IPS-NIHi7 (cell line): ENCODE data around the gene CCSER1.

ENCODE experiments used
- DNase-seq: peaks from one replicate; pipeline ENCODE4 v3.0.0; 2012; ENCODE audit warnings: mixed read lengths; ENCODE audit errors: extremely low spot score

Gene CCSER1

DNA sequence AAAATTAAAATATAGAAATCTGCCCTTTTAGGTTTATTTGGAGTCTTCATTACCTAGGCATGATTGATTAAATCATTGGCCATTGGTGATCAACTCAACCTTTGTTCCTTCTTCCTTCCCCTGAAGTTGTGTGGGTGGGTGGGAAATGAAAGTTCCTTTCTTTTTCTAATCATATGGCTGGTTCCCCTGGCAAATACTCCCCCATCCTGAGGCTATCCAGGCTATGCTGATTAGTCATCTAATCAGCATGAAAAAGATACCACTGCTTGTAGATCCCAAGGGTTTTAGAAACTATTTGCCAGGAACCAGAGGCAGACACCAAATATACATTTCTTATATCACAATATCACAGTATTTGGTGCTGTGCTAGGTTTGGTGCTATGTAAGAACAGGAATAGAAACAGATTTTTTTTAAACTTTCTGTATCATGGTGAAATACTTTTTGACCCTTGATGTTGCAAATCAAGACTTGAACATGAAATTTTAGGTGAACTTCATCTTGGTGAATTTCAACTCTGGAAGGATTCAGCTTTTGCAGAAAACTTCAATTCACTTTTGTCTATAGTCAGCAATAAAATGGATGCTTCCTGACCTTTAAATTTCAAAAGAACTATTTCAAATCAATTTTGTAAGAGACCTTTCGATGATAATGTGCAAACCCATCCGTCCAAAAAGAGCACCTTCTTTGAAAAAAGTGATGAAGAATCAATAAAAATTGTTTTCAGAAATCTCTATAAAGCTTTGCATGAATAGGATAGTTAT lies 71.1 kb downstream of the CCSER1 start:
- peak; percentile 55 for DNase-seq

DNA sequence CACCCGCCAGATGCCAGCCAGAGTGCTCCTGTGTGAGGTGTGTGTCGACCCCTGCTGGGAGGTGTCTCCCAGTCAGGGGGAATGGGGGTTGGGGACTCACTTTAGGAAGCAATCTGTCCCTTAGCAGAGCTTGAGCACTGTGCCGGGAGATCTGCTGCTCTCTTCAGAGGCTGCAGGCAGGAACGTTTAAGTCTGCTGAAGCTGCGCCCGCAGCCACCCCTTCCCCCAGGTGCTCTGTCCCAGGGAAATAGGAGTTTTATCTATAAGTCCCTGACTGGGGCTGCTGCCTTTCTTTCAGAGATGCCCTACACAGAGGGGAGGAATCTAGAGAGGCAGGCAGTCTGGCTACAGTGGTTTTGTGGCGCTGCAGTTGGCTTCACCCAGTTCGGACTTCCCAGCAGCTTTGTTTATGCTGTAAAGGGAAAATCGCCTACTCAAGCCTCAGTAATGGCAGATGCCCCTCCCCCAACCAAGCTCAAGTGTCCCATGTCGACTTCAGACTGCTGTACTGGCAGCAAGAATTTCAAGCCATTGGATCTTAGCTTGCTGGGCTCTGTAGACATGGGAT lies 80.8 kb downstream of the CCSER1 start:
- DNase-seq = no peak

- DNase-seq = no peak
These were observed 82.7 kb downstream of the CCSER1 start for GRCh38 chr4:90209922-90210321.

GRCh38 chr4:90211174-90211573 lies 84.0 kb downstream of the CCSER1 start:
- DNase-seq = no peak

GRCh38 chr4:90215286-90215685 lies 88.1 kb downstream of the CCSER1 start:
- no peak for DNase-seq

- DNase-seq = no peak
These were observed 92.6 kb downstream of the CCSER1 start for GRCh38 chr4:90219822-90220221.

DNA sequence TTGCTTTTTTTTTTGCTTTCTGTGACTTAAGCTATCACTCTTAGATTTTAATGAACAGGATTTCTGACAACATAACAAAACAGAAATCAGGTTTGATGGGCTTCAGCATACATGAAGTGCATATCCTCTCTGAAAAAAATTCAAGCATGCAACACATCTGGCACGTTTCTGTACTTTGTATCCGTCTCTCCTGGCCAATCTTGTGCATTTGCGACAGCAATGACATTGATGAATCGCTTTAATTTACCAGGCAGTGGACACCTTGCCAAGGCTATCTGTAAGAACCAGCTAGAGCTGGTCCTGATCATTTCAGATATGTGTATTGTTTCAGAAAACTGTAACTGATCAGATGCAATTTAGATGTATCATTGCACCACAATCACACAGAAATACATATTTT lies 93.3 kb downstream of the CCSER1 start:
- DNase-seq = no peak

DNA sequence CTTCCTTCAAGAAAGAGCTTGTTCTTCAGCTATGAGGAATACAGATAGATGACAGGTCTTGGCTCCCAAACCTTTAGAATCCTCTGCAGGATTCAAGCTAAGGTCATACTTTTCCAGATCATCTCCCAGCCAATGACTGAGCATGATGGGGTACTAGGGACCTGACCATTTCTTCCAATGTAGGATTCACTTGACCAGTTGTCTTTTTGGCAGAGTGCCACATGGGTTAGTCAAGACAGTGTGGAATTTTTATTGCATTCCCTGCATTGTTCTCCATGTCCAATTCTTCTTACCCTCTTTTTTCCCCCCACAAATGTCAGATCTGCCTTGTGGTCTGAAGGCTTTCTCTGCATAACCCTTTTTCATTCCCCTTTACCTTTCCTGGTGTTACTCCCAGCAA lies 99.5 kb downstream of the CCSER1 start:
- no peak for DNase-seq

DNA sequence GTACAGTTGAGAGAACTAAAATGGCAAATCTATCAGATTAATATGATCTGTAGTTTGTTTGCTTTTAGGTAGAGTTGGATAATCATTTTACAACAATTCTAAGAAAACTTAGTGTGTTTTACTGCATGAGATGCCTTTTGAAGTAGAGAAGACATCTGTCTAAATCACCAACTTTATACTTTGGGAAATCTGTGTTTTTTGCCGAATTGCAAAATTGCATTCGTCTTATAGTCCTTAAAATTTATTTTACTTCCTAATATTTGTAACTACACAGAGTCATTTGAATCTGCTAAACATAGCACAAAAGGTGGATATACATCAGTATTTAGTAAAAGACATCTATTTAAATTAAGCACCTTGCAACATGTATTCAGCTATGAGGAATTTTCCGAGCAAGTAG lies 100.0 kb downstream of the CCSER1 start:
- DNase-seq = no peak

DNA sequence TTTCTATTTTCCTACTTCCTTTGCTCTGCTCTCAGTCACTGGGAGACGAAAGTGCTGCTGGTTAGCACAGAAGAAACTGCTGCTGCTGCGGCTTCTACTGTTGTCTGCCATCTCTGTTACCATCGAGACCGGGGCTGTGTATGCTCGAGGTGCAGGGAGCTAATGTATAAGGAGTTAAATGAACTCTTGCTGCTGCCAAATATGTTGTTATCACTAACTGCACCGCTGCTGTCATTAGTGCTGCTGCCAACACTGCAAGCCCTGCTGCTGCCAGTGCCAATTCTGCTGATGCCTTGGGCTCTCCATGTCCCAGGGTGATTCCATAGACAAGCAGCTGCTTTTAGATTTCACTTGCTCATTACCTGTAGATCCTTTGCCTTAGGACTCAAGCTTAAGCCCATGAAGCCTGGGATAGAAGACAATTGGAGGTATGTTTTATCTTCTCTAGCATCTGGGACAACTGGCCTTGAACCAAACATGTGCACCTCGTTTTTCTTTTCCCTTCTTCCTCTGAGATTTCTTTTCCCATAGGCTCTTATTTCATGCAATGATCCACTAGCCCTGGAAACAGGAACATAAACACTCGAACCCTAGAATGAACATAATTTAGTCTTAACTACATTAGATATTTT lies 107.8 kb downstream of the CCSER1 start:
- no peak for DNase-seq

DNA sequence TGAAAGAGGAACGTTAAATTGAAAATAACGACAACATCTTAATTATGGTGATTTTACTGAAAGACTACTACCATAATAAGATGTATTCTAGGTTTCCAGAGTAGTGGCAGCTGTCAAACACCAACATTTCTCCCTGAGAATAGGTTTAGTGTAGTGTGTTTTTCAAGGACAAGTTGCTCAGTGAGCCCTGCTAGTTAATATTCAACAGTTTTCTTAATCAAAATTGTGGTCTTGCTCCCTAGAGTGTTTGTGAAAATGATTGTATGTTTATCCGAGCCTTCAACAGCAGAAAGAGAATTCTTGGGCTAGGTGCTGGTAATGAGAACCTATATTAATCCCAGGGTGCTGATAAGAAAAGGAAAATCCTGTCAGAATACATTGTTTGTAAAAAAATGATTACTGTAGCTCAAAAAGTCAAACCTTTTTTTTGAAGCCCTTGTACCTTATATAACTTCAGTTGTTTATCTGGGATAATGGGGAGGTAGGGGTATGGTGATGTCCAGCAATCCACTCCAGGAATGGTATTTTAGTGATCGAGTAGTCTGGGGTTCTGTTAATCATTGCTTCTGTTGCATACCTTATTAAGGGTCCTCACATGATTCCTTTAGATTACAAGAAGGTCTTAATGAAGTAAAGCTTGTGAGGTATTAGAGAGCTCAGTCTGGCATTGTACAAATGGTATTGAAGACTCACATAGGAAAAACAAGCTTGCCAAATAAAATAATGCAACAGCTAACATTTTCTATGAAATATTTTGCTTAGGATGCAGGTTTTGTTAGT lies 110.7 kb downstream of the CCSER1 start:
- no peak for DNase-seq

GRCh38 chr4:90240333-90240732 lies 113.1 kb downstream of the CCSER1 start:
- peak; percentile 30 for DNase-seq

DNA sequence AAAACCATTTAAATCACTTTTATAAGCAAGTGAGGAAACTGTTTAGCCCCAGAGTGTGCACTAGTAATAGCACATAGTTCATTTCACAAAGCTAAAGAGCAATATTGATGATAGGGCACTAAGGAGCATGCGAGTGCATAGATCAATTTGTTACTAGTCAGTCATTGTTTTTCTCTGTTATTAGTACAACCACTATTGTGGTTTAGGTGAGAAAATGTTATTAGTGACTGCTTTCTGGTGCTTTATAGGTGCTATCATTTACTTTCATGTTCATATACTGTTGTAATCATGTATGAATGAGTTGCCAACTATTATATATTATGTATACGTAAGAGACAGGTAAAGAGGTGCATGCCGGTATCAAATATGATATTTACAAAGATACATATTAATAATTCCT lies 113.8 kb downstream of the CCSER1 start:
- no peak for DNase-seq

- no peak for DNase-seq
These were observed 118.6 kb downstream of the CCSER1 start for GRCh38 chr4:90245837-90246236.

- no peak for DNase-seq
These were observed 119.6 kb downstream of the CCSER1 start for GRCh38 chr4:90246816-90247215.

- DNase-seq = no peak
These were observed 127.2 kb downstream of the CCSER1 start for GRCh38 chr4:90254357-90254756.

DNA sequence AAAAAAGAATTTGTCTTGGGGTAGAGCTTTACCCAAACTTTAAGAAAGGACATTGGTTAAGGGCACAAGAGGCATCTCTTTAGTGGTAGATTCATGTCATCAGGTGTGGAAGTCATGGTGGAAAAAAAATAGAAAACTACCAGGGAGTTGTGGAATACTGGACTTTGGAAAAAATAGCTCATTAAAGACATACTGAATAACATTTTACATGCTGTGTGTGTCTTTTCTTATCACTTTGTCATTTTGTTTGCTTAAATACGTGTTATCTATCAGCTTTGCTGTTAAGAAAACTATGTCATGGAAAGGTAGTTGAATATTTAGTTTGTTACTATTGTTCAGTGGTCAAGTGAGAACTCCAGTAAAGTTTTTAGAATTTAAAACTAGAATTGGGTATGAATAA lies 147.0 kb downstream of the CCSER1 start:
- DNase-seq = no peak

DNA sequence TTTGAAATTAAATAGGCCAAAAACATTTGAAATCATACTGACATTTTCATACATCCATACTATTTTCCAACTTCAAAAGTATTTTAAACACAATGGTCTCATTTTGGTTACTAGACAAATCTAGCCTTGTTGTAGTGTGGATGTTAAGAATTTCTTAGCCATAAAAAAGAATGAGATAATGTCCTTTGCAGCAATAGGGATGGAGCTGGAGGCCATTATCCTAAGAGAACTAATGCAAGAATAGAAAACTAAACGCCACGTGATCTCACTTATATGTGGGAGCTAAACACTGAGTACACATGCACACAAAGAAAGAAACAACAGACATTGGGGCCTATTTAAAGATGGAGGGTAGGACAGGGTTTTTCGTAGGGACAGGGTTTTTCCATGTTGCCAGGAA lies 153.8 kb downstream of the CCSER1 start:
- DNase-seq = no peak

DNA sequence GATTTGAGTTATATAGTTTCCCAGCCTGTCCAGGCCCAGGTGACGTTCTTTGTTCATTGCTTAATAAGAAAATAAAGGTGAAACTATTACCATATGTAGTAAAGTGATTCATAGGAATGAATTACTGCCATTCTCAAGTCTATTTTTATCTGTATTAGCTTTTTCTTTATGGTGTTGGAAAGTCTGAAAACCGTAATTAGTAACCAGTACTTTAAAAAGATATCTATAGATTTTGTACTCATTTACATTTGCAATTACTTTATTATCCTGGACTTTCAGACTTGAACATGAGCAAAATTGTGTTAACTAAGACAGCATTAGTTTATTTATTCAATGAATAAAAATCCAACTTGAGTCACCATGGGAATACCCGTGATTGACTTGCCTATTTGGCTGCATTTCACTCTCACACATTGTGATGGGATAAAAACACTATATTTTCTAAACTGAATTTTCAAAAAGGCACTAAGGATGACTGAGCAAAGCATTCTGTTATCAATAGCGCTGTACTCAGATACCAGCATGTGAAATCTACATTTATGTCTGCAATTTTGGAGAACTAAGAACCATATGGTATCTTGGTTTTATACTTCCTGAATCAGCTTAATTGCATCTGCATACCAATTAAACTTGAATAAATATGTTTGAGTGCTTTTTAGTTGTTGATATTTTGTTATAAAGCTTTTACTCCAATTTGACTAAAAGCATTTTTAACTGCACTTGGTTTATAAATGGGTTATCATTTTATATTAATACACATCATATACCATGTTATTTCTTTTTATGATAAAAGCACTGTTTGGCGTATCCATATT lies 154.6 kb downstream of the CCSER1 start:
- DNase-seq = no peak

DNA sequence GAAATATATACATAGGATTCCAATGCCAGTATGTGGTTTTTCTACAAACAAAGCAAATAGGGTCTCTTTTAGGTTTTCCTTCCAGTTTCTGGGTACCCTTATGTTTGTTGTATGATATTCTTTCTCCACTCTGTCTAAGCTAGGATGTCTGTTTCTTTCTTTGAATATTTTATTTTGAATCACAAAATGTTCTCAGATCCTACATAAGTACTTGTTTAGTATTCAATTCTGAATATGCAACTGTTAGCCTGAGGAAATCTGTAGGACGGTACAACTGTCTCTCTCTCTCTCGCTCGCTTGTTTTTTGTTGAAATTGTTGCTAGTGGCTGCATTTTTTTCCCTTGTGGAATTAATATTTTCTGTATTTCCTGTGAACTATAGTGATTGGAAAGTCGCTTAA lies 163.2 kb downstream of the CCSER1 start:
- DNase-seq = no peak

- no peak for DNase-seq
These were observed 165.2 kb downstream of the CCSER1 start for GRCh38 chr4:90292438-90292837.

DNA sequence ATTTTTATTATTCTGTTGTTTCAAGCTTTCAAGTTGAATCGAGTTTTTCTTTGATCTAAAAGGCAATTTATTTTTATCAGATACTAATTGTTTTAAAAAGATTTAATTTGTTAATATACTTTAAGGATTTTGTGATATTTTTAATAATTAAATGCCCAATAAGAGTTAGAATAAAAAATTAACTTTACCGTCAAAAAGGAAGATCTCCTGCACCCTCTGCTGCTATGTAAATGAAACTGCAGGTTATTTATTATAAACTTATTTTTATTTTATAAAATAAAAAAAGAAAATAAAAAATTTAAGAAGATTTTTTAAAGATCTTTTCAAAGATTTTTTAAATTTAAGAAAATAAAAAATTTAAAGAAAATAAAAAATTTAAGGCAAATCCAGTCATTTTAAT lies 166.1 kb downstream of the CCSER1 start:
- DNase-seq = no peak
